K562 (cell line): ENCODE data around the gene METTL15. TPM values are rescaled to one million over a fixed set of nuclear protein-coding genes. Genes with fewer than 3 reads are reported as not detected.
A peak's percentile ranks its signal among the peaks of the same experiment; 100 is the strongest.

Source experiments
- ATF2 ChIP-seq: sonication (generic); formaldehyde crosslinking; IDR thresholded peaks from 2 replicates; pipeline ENCODE4 v1.8.1; 2022; ENCODE audit warnings: missing genetic modification reagents
- CEBPB ChIP-seq: fragments of 450-650 bp; IDR thresholded peaks from 2 replicates; pipeline ENCODE4 v1.6.1; 2016; ENCODE audit warnings: missing genetic modification characterization, missing compliant biosample characterization
- E2F8 ChIP-seq: fragments of 450-650 bp; IDR thresholded peaks from 2 replicates; pipeline ENCODE4 v1.7.1; 2018; ENCODE audit warnings: mild to moderate bottlenecking, low read depth; ENCODE audit not compliant: partially characterized antibody
- HEY1 ChIP-seq: fragments of 250-450 bp; sonication (Bioruptor Pico); IDR thresholded peaks from 2 replicates; pipeline ENCODE4 v1.5.0; 2020; ENCODE audit warnings: mild to moderate bottlenecking, moderate library complexity, borderline replicate concordance
- MXD1 ChIP-seq: fragments of 250-450 bp; sonication (Bioruptor Pico); IDR thresholded peaks from 2 replicates; pipeline ENCODE4 v1.8.0; 2021; ENCODE audit warnings: borderline replicate concordance, mild to moderate bottlenecking, moderate library complexity; ENCODE audit not compliant: poor library complexity, severe bottlenecking
- PYGO2 ChIP-seq: fragments of 450-650 bp; IDR thresholded peaks from 2 replicates; pipeline ENCODE4 v1.6.1; 2016; ENCODE audit warnings: mild to moderate bottlenecking, missing genetic modification characterization, moderate library complexity, missing compliant biosample characterization
- RCOR1 ChIP-seq, 2 experiments: IDR thresholded peaks; 2 replicates each; pipeline ENCODE4 v1.6.1; 2012; ENCODE audit warnings: low read depth in 2 of 2, low read length in 2 of 2, borderline replicate concordance in 1 of 2, improper control_type of control experiment in 1 of 2
- SRSF9 ChIP-seq: fragments of 200-400 bp; formaldehyde crosslinking; IDR thresholded peaks from 2 replicates; pipeline ENCODE4 v1.6.1; 2017; ENCODE audit warnings: low read depth, low read length, borderline replicate concordance
- SUPT5H ChIP-seq: fragments of 450-650 bp; IDR thresholded peaks from 2 replicates; pipeline ENCODE4 v1.6.1; 2016
- TBP ChIP-seq: optimal IDR thresholded peaks from 2 replicates; pipeline ENCODE3; 2011; ENCODE audit warnings: low read depth, low read length, improper control_type of control experiment
- THRA ChIP-seq: fragments of 450-650 bp; IDR thresholded peaks from 2 replicates; pipeline ENCODE4 v1.6.1; 2017; ENCODE audit warnings: mild to moderate bottlenecking, moderate library complexity
- ZNF449 ChIP-seq: fragments of 250-450 bp; sonication (Bioruptor Pico); IDR thresholded peaks from 2 replicates; pipeline ENCODE4 v1.8.0; 2022; ENCODE audit warnings: moderate library complexity, mild to moderate bottlenecking, inconsistent platforms
- ZNF766 ChIP-seq: fragments of 200-800 bp; sonication (Bioruptor generic); conservative IDR thresholded peaks from 2 replicates; pipeline ENCODE4 v1.6.1; 2016; ENCODE audit warnings: missing genetic modification characterization, missing compliant biosample characterization
- polyA plus RNA-seq, 8 experiments: library from polyadenylated mRNA; depleted of rRNA in 4 of 8; stranded (reverse) in 5 of 8; unstranded in 3 of 8; fragments of >200 nt; fragmentation: Nextera tagmentation in 2 of 8; fragmentation: Illumina TruSeq in 1 of 8; extraction: Ambion mirVana in 2 of 8; extraction: Trizol in 1 of 8; gene quantifications; 2 replicates each; pipeline versions ENCODE4 v1.2.1 to v1.2.3, GENCODE V29; 2011 to 2014; ENCODE audit warnings: inconsistent platforms in 1 of 8, missing spikeins in 1 of 8
- total RNA-seq, 7 experiments: library from RNA; depleted of rRNA in 6 of 7; stranded (reverse); fragments of >200 nt in 6 of 7; fragmentation: Illumina TruSeq in 2 of 7; extraction: Trizol in 2 of 7; gene quantifications; 2 replicates each; pipeline versions ENCODE4 v1.2.1 to v1.2.3, GENCODE V29; 2011 to 2021; ENCODE audit warnings: low replicate concordance in 1 of 7
- TF ChIP-seq, protein P1 (sequence below): sonication (generic); formaldehyde crosslinking; IDR thresholded peaks from 2 replicates; pipeline ENCODE4 v1.8.0; 2023; ENCODE audit warnings: mild to moderate bottlenecking, missing genetic modification reagents
- TF ChIP-seq, protein P2 (sequence below): IDR thresholded peaks from 2 replicates; pipeline ENCODE4 v1.6.1; 2016; ENCODE audit warnings: missing genetic modification characterization, missing compliant biosample characterization

The METTL15 gene
- total and polyA plus RNA-seq, 9 of the 15 experiments (the other 6 are each of a cell fraction or from before 2014, with no cell fraction given) = 10.7 to 21.7 (median 15.9) TPM

DNA sequence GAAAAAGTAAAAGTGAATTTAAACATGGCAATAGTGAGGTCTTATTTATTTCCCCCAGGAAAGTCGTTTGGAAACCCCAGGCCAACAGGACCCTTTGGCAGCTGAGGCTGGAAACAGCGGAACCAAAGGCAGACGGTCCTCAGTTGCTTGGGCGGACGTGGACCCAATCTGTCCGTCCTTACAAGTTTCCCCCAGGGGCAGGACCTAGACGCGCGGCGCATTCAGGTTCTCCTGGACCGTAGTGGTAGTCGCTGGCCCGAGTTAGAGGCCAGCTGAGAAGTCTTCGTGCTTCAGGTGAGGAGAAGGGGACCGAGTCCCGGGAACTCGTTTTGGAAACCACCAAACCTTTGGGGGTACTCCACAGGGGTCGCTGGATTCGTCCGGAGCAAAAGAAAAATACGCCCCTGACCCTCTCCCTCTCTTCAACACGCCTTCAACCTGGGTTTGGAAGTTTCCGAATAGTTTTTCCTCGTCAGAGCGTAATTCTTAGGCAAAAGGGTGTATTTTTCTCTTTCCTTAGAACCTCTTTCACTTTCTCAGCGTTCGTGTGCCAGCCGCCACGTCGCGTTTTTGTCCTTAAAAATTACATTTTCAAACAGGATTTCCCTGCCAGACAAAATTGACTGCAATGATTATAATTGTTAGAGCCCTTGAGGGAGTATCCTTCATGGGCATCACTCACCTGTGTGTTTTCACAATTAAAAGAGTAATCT lies 2.1 kb downstream of the METTL15 start (continued):
- TF ChIP-seq E2F8 = peak; percentile 38
- TF ChIP-seq, protein P1, sequence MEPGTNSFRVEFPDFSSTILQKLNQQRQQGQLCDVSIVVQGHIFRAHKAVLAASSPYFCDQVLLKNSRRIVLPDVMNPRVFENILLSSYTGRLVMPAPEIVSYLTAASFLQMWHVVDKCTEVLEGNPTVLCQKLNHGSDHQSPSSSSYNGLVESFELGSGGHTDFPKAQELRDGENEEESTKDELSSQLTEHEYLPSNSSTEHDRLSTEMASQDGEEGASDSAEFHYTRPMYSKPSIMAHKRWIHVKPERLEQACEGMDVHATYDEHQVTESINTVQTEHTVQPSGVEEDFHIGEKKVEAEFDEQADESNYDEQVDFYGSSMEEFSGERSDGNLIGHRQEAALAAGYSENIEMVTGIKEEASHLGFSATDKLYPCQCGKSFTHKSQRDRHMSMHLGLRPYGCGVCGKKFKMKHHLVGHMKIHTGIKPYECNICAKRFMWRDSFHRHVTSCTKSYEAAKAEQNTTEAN (CRISPR knock-in tag) = no peak
- TF ChIP-seq, protein P2, sequence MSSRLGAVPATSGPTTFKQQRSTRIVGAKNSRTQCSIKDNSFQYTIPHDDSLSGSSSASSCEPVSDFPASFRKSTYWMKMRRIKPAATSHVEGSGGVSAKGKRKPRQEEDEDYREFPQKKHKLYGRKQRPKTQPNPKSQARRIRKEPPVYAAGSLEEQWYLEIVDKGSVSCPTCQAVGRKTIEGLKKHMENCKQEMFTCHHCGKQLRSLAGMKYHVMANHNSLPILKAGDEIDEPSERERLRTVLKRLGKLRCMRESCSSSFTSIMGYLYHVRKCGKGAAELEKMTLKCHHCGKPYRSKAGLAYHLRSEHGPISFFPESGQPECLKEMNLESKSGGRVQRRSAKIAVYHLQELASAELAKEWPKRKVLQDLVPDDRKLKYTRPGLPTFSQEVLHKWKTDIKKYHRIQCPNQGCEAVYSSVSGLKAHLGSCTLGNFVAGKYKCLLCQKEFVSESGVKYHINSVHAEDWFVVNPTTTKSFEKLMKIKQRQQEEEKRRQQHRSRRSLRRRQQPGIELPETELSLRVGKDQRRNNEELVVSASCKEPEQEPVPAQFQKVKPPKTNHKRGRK (tag) = no peak
- TF ChIP-seq MXD1 (CRISPR knock-in tag) = peak; percentile 89
- TF ChIP-seq ZNF449 (CRISPR knock-in tag) = no peak
- TF ChIP-seq THRA = no peak
- TF ChIP-seq ZNF766 = no peak
- TF ChIP-seq ATF2 (CRISPR knock-in tag) = no peak
- TF ChIP-seq HEY1 (CRISPR knock-in tag) = peak; percentile 83
- no peak for TF ChIP-seq CEBPB (tag)
- TF ChIP-seq TBP = peak; percentile 82
- no peak for TF ChIP-seq SRSF9
- TF ChIP-seq SUPT5H = peak; percentile 86
- TF ChIP-seq PYGO2 (tag) = 0 out of 2 replicates have a peak, but pooled peaks have one; percentile 43
- TF ChIP-seq RCOR1 (IDR thresholded peaks at IDR 0.05; ENCODE audit: borderline replicate concordance in 1 of 2, low read depth in 2 of 2, low read length in 2 of 2) = peak in 1 of 2 experiments; percentile 58; a peak in 2 of 4 replicates
